T-helper 17 cell (primary cell): ENCODE results near the gene SORBS2. TPM values are rescaled to one million over a fixed set of nuclear protein-coding genes. Genes with fewer than 3 reads are reported as not detected.

Source experiments
- ATAC-seq: fragments of 150-1000 bp; cut with Tn5 transposase; 2 replicates; pipeline ENCODE4 v1.10.0; 2021; ENCODE audit warnings: mild to moderate bottlenecking, moderate library complexity
- DNase-seq, 3 donors: peaks; one replicate each; pipeline versions ENCODE4 v3.0.0 to v3.0.0-alpha.2; 2020 to 2021
- H3K9me3 ChIP-seq: one replicate; pipeline ENCODE4 v1.7.0; 2013; ENCODE audit warnings: low read length, mild to moderate bottlenecking; ENCODE audit not compliant: control insufficient read depth, poor library complexity, severe bottlenecking
- H3K27ac Mint-ChIP-seq: one replicate; pipeline ENCODE4 v1.8.0; 2022; ENCODE audit warnings: mild to moderate bottlenecking, moderate library complexity, mixed read lengths
- H3K27me3 Mint-ChIP-seq: one replicate; pipeline ENCODE4 v1.8.0; 2022; ENCODE audit warnings: mixed read lengths
- H3K36me3 Mint-ChIP-seq: one replicate; pipeline ENCODE4 v1.8.0; 2022; ENCODE audit warnings: low read depth, mixed read lengths
- H3K4me1 Mint-ChIP-seq: one replicate; pipeline ENCODE4 v1.8.0; 2022; ENCODE audit warnings: mild to moderate bottlenecking, mixed read lengths
- H3K4me3 Mint-ChIP-seq: one replicate; pipeline ENCODE4 v1.8.0; 2022; ENCODE audit warnings: mild to moderate bottlenecking, moderate library complexity, mixed read lengths
- total RNA-seq, 4 donors: library from RNA in 2 of 4; stranded (reverse) in 2 of 4; gene quantifications; one replicate each; pipeline ENCODE4 v1.2.3 and lab custom pipeline; 2022 to 2026

SORBS2 gene
- total RNA-seq, 2 donors from 2014 or later: 0.07 TPM; not detected in 1

- Mint-ChIP-seq H3K27ac (no peak overlapping the region), H3K4me3 (no peak overlapping the region), H3K36me3 (peaks cover 2% of the 10 kb centered on the region), H3K4me1 (peaks cover 2% of the 10 kb centered on the region), H3K27me3 (peaks cover 35% of the 10 kb centered on the region)
- DNase-seq: no peak
- H3K9me3 ChIP-seq: no peaks in the 10 kb centered on the region
- ATAC-seq: no peak
These were observed 38.6 kb downstream of the SORBS2 start for GRCh38 chr4:185773419-185773818.

GRCh38 chr4:185772391-185773093 lies 39.5 kb downstream of the SORBS2 start:
- no peak overlapping the region for H3K27ac Mint-ChIP-seq
- H3K4me3 Mint-ChIP-seq: no peak overlapping the region
- peaks cover 2% of the 10 kb centered on the region for H3K4me1 Mint-ChIP-seq
- DNase-seq (no peak), ATAC-seq (no peak)
- H3K9me3 ChIP-seq: no peaks in the 10 kb centered on the region
- H3K36me3 Mint-ChIP-seq: peaks cover 2% of the 10 kb centered on the region
- peaks cover 31% of the 10 kb centered on the region for H3K27me3 Mint-ChIP-seq

- Mint-ChIP-seq H3K4me3 (no peak overlapping the region), H3K27ac (no peak overlapping the region), H3K36me3 (peaks cover 2% of the 10 kb centered on the region), H3K27me3 (peaks cover 31% of the 10 kb centered on the region), H3K4me1 (peaks cover 2% of the 10 kb centered on the region)
- DNase-seq (no peak), ATAC-seq (no peak)
- no peaks in the 10 kb centered on the region for H3K9me3 ChIP-seq
These were observed 40.1 kb downstream of the SORBS2 start for GRCh38 chr4:185771711-185772390.

- Mint-ChIP-seq H3K27ac (no peak overlapping the region), H3K4me1 (no peaks in the 10 kb centered on the region), H3K36me3 (no peaks in the 10 kb centered on the region), H3K4me3 (no peak overlapping the region), H3K27me3 (peaks cover 4% of the 10 kb centered on the region)
- ATAC-seq (no peak), DNase-seq (no peak)
- H3K9me3 ChIP-seq: no peaks in the 10 kb centered on the region
These were observed 44.5 kb downstream of the SORBS2 start for GRCh38 chr4:185767528-185767927.

GRCh38 chr4:185764876-185765275 lies 47.1 kb downstream of the SORBS2 start:
- Mint-ChIP-seq H3K27me3 (peaks cover 18% of the 10 kb centered on the region), H3K4me1 (no peaks in the 10 kb centered on the region), H3K36me3 (no peaks in the 10 kb centered on the region), H3K4me3 (no peak overlapping the region), H3K27ac (no peak overlapping the region)
- ATAC-seq: no peak
- no peaks in the 10 kb centered on the region for H3K9me3 ChIP-seq
- DNase-seq: no peak

GRCh38 chr4:185761352-185762235 lies 50.4 kb downstream of the SORBS2 start:
- Mint-ChIP-seq H3K4me3 (no peak overlapping the region), H3K4me1 (no peaks in the 10 kb centered on the region), H3K27me3 (peaks cover 24% of the 10 kb centered on the region), H3K27ac (no peak overlapping the region), H3K36me3 (no peaks in the 10 kb centered on the region)
- no peak for DNase-seq
- no peaks in the 10 kb centered on the region for H3K9me3 ChIP-seq
- no peak for ATAC-seq

- Mint-ChIP-seq H3K4me1 (no peaks in the 10 kb centered on the region), H3K4me3 (no peak overlapping the region), H3K27ac (no peak overlapping the region), H3K27me3 (peaks cover 24% of the 10 kb centered on the region), H3K36me3 (no peaks in the 10 kb centered on the region)
- DNase-seq (no peak), ATAC-seq (no peak)
- no peaks in the 10 kb centered on the region for H3K9me3 ChIP-seq
These were observed 53.2 kb downstream of the SORBS2 start for GRCh38 chr4:185758807-185759206.

- H3K4me3 Mint-ChIP-seq: no peak overlapping the region
- no peaks in the 10 kb centered on the region for H3K9me3 ChIP-seq
- H3K4me1 Mint-ChIP-seq: no peaks in the 10 kb centered on the region
- no peak for ATAC-seq
- H3K36me3 Mint-ChIP-seq: no peaks in the 10 kb centered on the region
- peaks cover 11% of the 10 kb centered on the region for H3K27me3 Mint-ChIP-seq
- H3K27ac Mint-ChIP-seq: no peak overlapping the region
- no peak for DNase-seq
These were observed 56.5 kb downstream of the SORBS2 start for GRCh38 chr4:185755451-185755850.

GRCh38 chr4:185754961-185755360 lies 57.0 kb downstream of the SORBS2 start:
- Mint-ChIP-seq H3K36me3 (no peaks in the 10 kb centered on the region), H3K4me3 (no peak overlapping the region), H3K27me3 (peaks cover 10% of the 10 kb centered on the region), H3K27ac (no peak overlapping the region), H3K4me1 (no peaks in the 10 kb centered on the region)
- ATAC-seq (no peak), DNase-seq (no peak)
- no peaks in the 10 kb centered on the region for H3K9me3 ChIP-seq

GRCh38 chr4:185752872-185753271 lies 59.1 kb downstream of the SORBS2 start:
- H3K27me3 Mint-ChIP-seq: peaks cover 24% of the 10 kb centered on the region
- no peak overlapping the region for H3K4me3 Mint-ChIP-seq
- ATAC-seq (no peak), DNase-seq (no peak)
- no peaks in the 10 kb centered on the region for H3K9me3 ChIP-seq
- no peaks in the 10 kb centered on the region for H3K36me3 Mint-ChIP-seq
- H3K27ac Mint-ChIP-seq: no peak overlapping the region
- no peaks in the 10 kb centered on the region for H3K4me1 Mint-ChIP-seq

- peaks cover 27% of the 10 kb centered on the region for H3K27me3 Mint-ChIP-seq
- H3K4me1 Mint-ChIP-seq: no peaks in the 10 kb centered on the region
- ATAC-seq (no peak), DNase-seq (no peak)
- H3K4me3 Mint-ChIP-seq: no peak overlapping the region
- H3K27ac Mint-ChIP-seq: no peak overlapping the region
- no peaks in the 10 kb centered on the region for H3K9me3 ChIP-seq
- no peaks in the 10 kb centered on the region for H3K36me3 Mint-ChIP-seq
These were observed 62.1 kb downstream of the SORBS2 start for GRCh38 chr4:185749858-185750257.

GRCh38 chr4:185748901-185749390 lies 63.0 kb downstream of the SORBS2 start:
- peaks cover 30% of the 10 kb centered on the region for H3K27me3 Mint-ChIP-seq
- H3K4me3 Mint-ChIP-seq: no peak overlapping the region
- DNase-seq (no peak), ATAC-seq (no peak)
- no peaks in the 10 kb centered on the region for H3K36me3 Mint-ChIP-seq
- H3K9me3 ChIP-seq: no peaks in the 10 kb centered on the region
- no peaks in the 10 kb centered on the region for H3K4me1 Mint-ChIP-seq
- H3K27ac Mint-ChIP-seq: no peak overlapping the region

GRCh38 chr4:185745891-185746290 lies 66.1 kb downstream of the SORBS2 start:
- no peaks in the 10 kb centered on the region for H3K9me3 ChIP-seq
- Mint-ChIP-seq H3K36me3 (no peaks in the 10 kb centered on the region), H3K27me3 (peaks cover 38% of the 10 kb centered on the region), H3K4me1 (no peaks in the 10 kb centered on the region), H3K27ac (no peak overlapping the region), H3K4me3 (no peak overlapping the region)
- DNase-seq (no peak), ATAC-seq (no peak)
